ENCODE data around the gene PCDHA4. TPM values are rescaled to one million over a fixed set of nuclear protein-coding genes. Genes with fewer than 3 reads are reported as not detected.
"Not testable (repeated sequence)": the region's sequence is repeated elsewhere in the genome, so short reads cannot be mapped to it uniquely, and the experiment has no call there.

Gene PCDHA4
- total RNA-seq, 2 donors from 2014 or later = 2.3 to 2.4 TPM

GRCh38 chr5:140802781-140803271 is 4.0 kb upstream of the PCDHA4 start:
- peaks cover 5% of the 10 kb centered on the region for H3K27me3 ChIP-seq (replicated peaks; ENCODE audit: insufficient read depth)
- 45% methylated on average over 53 of the region's 53 CpGs for WGBS
- no peak for DNase-seq (ENCODE audit: low spot score)
- no peak for TF ChIP-seq POLR2A (IDR thresholded peaks at IDR 0.05)
- TF ChIP-seq, protein P1, sequence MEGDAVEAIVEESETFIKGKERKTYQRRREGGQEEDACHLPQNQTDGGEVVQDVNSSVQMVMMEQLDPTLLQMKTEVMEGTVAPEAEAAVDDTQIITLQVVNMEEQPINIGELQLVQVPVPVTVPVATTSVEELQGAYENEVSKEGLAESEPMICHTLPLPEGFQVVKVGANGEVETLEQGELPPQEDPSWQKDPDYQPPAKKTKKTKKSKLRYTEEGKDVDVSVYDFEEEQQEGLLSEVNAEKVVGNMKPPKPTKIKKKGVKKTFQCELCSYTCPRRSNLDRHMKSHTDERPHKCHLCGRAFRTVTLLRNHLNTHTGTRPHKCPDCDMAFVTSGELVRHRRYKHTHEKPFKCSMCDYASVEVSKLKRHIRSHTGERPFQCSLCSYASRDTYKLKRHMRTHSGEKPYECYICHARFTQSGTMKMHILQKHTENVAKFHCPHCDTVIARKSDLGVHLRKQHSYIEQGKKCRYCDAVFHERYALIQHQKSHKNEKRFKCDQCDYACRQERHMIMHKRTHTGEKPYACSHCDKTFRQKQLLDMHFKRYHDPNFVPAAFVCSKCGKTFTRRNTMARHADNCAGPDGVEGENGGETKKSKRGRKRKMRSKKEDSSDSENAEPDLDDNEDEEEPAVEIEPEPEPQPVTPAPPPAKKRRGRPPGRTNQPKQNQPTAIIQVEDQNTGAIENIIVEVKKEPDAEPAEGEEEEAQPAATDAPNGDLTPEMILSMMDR (IDR thresholded peaks at IDR 0.05) = no peak
- TF ChIP-seq POLR2AphosphoS5 (IDR thresholded peaks at IDR 0.05) = no peak
- H3K36me3 ChIP-seq = no peaks in the 10 kb centered on the region
- intact Hi-C loops (cut with DNase I) = no loop called here
- no peaks in the 10 kb centered on the region for H3K9me3 ChIP-seq
- no peaks in the 10 kb centered on the region for H3K4me1 ChIP-seq (replicated peaks)
- no peak overlapping the region for H3K4me3 ChIP-seq
- H3K27ac ChIP-seq = no peak overlapping the region

GRCh38 chr5:140808241-140808888 is 1.5 kb downstream of the PCDHA4 start:
- H3K4me1 ChIP-seq (replicated peaks); H3K4me3 ChIP-seq; H3K9me3 ChIP-seq; H3K36me3 ChIP-seq; DNase-seq (ENCODE audit: low spot score); H3K27me3 ChIP-seq (replicated peaks; ENCODE audit: insufficient read depth); H3K27ac ChIP-seq; intact Hi-C loops (cut with DNase I): not testable (repeated sequence)
- 58% methylated on average over 61 of the region's 62 CpGs for WGBS

- Histone ChIP-seq H3K27me3 (replicated peaks; ENCODE audit: insufficient read depth) (no peaks in the 10 kb centered on the region), H3K27ac (no peak overlapping the region), H3K36me3 (no peaks in the 10 kb centered on the region), H3K4me3 (no peak overlapping the region), H3K9me3 (no peaks in the 10 kb centered on the region), H3K4me1 (replicated peaks) (no peaks in the 10 kb centered on the region)
- DNase-seq (ENCODE audit: low spot score) = no peak
- intact Hi-C loops (cut with DNase I) = no loop called here
- WGBS = 70% methylated on average over 35 of the region's 43 CpGs
- no peak for TF ChIP-seq POLR2AphosphoS5 (IDR thresholded peaks at IDR 0.05)
- TF ChIP-seq, protein P1 (IDR thresholded peaks at IDR 0.05) = no peak
- TF ChIP-seq POLR2A (IDR thresholded peaks at IDR 0.05) = no peak
Measured at GRCh38 chr5:140808889-140809291, 2.0 kb downstream of the PCDHA4 start.

- DNase-seq (ENCODE audit: low spot score) = no peak
- TF ChIP-seq POLR2AphosphoS5 (IDR thresholded peaks at IDR 0.05) = no peak
- no peak for TF ChIP-seq POLR2A (IDR thresholded peaks at IDR 0.05)
- TF ChIP-seq, protein P1 (IDR thresholded peaks at IDR 0.05) = no peak
- intact Hi-C loops (cut with DNase I) = no loop called here
- H3K27ac ChIP-seq = no peak within 1 kb of the TSS
- H3K36me3 ChIP-seq = no peaks in the 10 kb centered on the region
- no peaks in the 10 kb centered on the region for H3K9me3 ChIP-seq
- no peaks in the 10 kb centered on the region for H3K4me1 ChIP-seq (replicated peaks)
- peaks cover 2% of the 10 kb centered on the region for H3K27me3 ChIP-seq (replicated peaks; ENCODE audit: insufficient read depth)
- H3K4me3 ChIP-seq = no peak within 1 kb of the TSS
- 30% methylated on average over 39 of the region's 39 CpGs for WGBS
Measured at GRCh38 chr5:140821375-140822280, 14.8 kb downstream of the PCDHA4 start, which contains the start of gene PCDHA5. TSS of gene PCDHA5 (plus strand) at chr5:140821613.

- DNase-seq (ENCODE audit: low spot score) = no peak
- Histone ChIP-seq H3K27ac (no peak overlapping the region), H3K36me3 (no peaks in the 10 kb centered on the region), H3K9me3 (no peaks in the 10 kb centered on the region), H3K27me3 (replicated peaks; ENCODE audit: insufficient read depth) (peaks cover 2% of the 10 kb centered on the region), H3K4me3 (no peak overlapping the region), H3K4me1 (replicated peaks) (no peaks in the 10 kb centered on the region)
- 26% methylated on average over 6 of the region's 6 CpGs for WGBS
- TF ChIP-seq POLR2AphosphoS5 (IDR thresholded peaks at IDR 0.05) (no peak), POLR2A (IDR thresholded peaks at IDR 0.05) (no peak)
- TF ChIP-seq, protein P1 (IDR thresholded peaks at IDR 0.05) = no peak
- intact Hi-C loops (cut with DNase I) = no loop called here
Measured at GRCh38 chr5:140822281-140822629, 15.4 kb downstream of the PCDHA4 start.

GRCh38 chr5:140822969-140823368 is 16.1 kb downstream of the PCDHA4 start:
- H3K4me1 ChIP-seq (replicated peaks); H3K9me3 ChIP-seq; H3K27ac ChIP-seq; DNase-seq (ENCODE audit: low spot score); H3K4me3 ChIP-seq; intact Hi-C loops (cut with DNase I); H3K36me3 ChIP-seq; H3K27me3 ChIP-seq (replicated peaks; ENCODE audit: insufficient read depth): not testable (repeated sequence)
- WGBS = 40% methylated on average over 38 of the region's 48 CpGs

All from prostate gland (tissue), 2 donors.